ENCODE data around the gene TNS2.

TNS2 gene

GRCh38 chr12:53058674-53059433, 9.0 kb downstream of the TNS2 start:
- no peak overlapping the region for H3K4me3 ChIP-seq (ENCODE audit: low read depth, low read length)
- CTCF ChIA-PET: interaction anchor here (1.2 to 9.8 kb wide), 3 partner anchors 7 to 40 kb away, joined by 4 to 143 read pairs (median 92); partner anchors contain the start of gene TNS2
- DNase-seq (ENCODE audit: low read depth, low spot score): no peak
- no peak for TF ChIP-seq CTCF (IDR thresholded peaks at IDR 0.05; ENCODE audit: insufficient read depth, low read length, missing control alignments)
- POLR2A ChIA-PET: interaction anchor here (1.0 to 2.5 kb wide), 3 partner anchors 8 to 20 kb away, joined by 4 to 7 read pairs (median 7); partner anchors contain the start of gene SPRYD3

GRCh38 chr12:53059434-53060063, 9.7 kb downstream of the TNS2 start:
- ChIA-PET POLR2A (interaction anchor here (1.0 to 2.5 kb wide), 3 partner anchors 9 to 20 kb away, joined by 4 to 9 read pairs (median 7); partner anchors contain the start of gene SPRYD3), CTCF (interaction anchor here (1.2 to 9.8 kb wide), 2 partner anchors 11 to 39 kb away, joined by 4 to 92 read pairs; partner anchors contain the start of gene TNS2)
- no peak overlapping the region for H3K4me3 ChIP-seq (ENCODE audit: low read depth, low read length)
- TF ChIP-seq CTCF (IDR thresholded peaks at IDR 0.05; ENCODE audit: insufficient read depth, low read length, missing control alignments): no peak
- no peak for DNase-seq (ENCODE audit: low read depth, low spot score)

GRCh38 chr12:53060064-53060720, 10.3 kb downstream of the TNS2 start:
- ChIA-PET CTCF (interaction anchor here (0.6 to 28.9 kb wide), 5 partner anchors 7 to 208 kb away, joined by 3 to 655 read pairs (median 9); partner anchors contain the start of genes ESPL1, IGFBP6, SOAT2 and TNS2), POLR2A (interaction anchor here (1.0 to 2.4 kb wide), 2 partner anchors 9 to 13 kb away, joined by 4 to 9 read pairs; no protein-coding TSS in a partner anchor)
- no peak overlapping the region for H3K4me3 ChIP-seq (ENCODE audit: low read depth, low read length)
- no peak for DNase-seq (ENCODE audit: low read depth, low spot score)
- TF ChIP-seq CTCF (IDR thresholded peaks at IDR 0.05; ENCODE audit: insufficient read depth, low read length, missing control alignments): no peak

GRCh38 chr12:53060721-53061276, 10.9 kb downstream of the TNS2 start:
- H3K4me3 ChIP-seq (ENCODE audit: low read depth, low read length): no peak overlapping the region
- POLR2A ChIA-PET: interaction anchor here (1.4 to 2.4 kb wide), 4 partner anchors 8 to 120 kb away, joined by 4 to 9 read pairs (median 4); partner anchors contain the start of genes CSAD and ZNF740
- DNase-seq (ENCODE audit: low read depth, low spot score): no peak
- CTCF ChIA-PET: interaction anchor here (0.6 to 28.9 kb wide), 5 partner anchors 8 to 207 kb away, joined by 3 to 655 read pairs (median 92); partner anchors contain the start of genes ESPL1, IGFBP6, SOAT2 and TNS2
- no peak for TF ChIP-seq CTCF (IDR thresholded peaks at IDR 0.05; ENCODE audit: insufficient read depth, low read length, missing control alignments)

- no peak for TF ChIP-seq CTCF (IDR thresholded peaks at IDR 0.05; ENCODE audit: insufficient read depth, low read length, missing control alignments)
- POLR2A ChIA-PET: interaction anchor here (0.8 to 2.4 kb wide), 6 partner anchors 8 to 119 kb away, joined by 3 to 9 read pairs (median 4); partner anchors contain the start of genes CSAD and ZNF740
- CTCF ChIA-PET: interaction anchor here (0.8 to 28.9 kb wide), 12 partner anchors 8 to 137 kb away, joined by 3 to 655 read pairs (median 4); partner anchors contain the start of genes IGFBP6, SOAT2 and TNS2
- DNase-seq (ENCODE audit: low read depth, low spot score): no peak
- H3K4me3 ChIP-seq (ENCODE audit: low read depth, low read length): no peak overlapping the region
Observed at GRCh38 chr12:53061404-53062010, 11.6 kb downstream of the TNS2 start.

All from AG04449 (cell line).